ENCODE data around the gene STRIP2. TPM values are rescaled to one million over a fixed set of nuclear protein-coding genes. Genes with fewer than 3 reads are reported as not detected.

The STRIP2 gene
- total RNA-seq, 1 experiment from 2014 or later: 6.5 TPM

GRCh38 chr7:129394101-129394500 is 40.1 kb upstream of the STRIP2 start:
- DNase-seq (ENCODE audit: low spot score): no peak
- ChIA-PET CTCF (no interaction called here), POLR2A (no interaction called here)
- TF ChIP-seq ZNF138 (CRISPR knock-in tag; conservative IDR thresholded peaks at IDR 0.05) (no peak), ATF6 (CRISPR knock-in tag; IDR thresholded peaks at IDR 0.05) (no peak), MYBL2 (CRISPR knock-in tag; IDR thresholded peaks at IDR 0.05) (no peak), TP53 (CRISPR knock-in tag; IDR thresholded peaks at IDR 0.05) (no peak), IRF2 (CRISPR knock-in tag; IDR thresholded peaks at IDR 0.05; ENCODE audit: borderline replicate concordance, low read depth) (no peak), ZNF232 (CRISPR knock-in tag; IDR thresholded peaks at IDR 0.05) (no peak), PRRX2 (CRISPR knock-in tag; IDR thresholded peaks at IDR 0.05) (no peak), CREB1 (CRISPR knock-in tag; IDR thresholded peaks at IDR 0.05) (no peak), ZBTB21 (CRISPR knock-in tag; IDR thresholded peaks at IDR 0.05; ENCODE audit: borderline replicate concordance) (no peak)
- Mint-ChIP-seq H3K27ac (no peak overlapping the region), H3K9me3 (no peaks in the 10 kb centered on the region), H3K4me1 (0 out of 2 replicates have a peak, but pooled peaks cover 4% of the 10 kb centered on the region), H3K4me3 (no peak overlapping the region), H3K27me3 (ENCODE audit: low read depth) (no peaks in the 10 kb centered on the region), H3K36me3 (0 out of 2 replicates have a peak, but pooled peaks cover 4% of the 10 kb centered on the region)
- no peak for ATAC-seq

- Mint-ChIP-seq H3K27me3 (ENCODE audit: low read depth) (no peaks in the 10 kb centered on the region), H3K9me3 (no peaks in the 10 kb centered on the region), H3K4me3 (no peak overlapping the region), H3K27ac (peak overlapping the region; percentile 13), H3K4me1 (0 out of 2 replicates have a peak, but pooled peaks cover 4% of the 10 kb centered on the region), H3K36me3 (0 out of 2 replicates have a peak, but pooled peaks cover 4% of the 10 kb centered on the region)
- ATAC-seq: peak; percentile 59; the same call in 1 of the 2 replicates
- ChIA-PET POLR2A (no interaction called here), CTCF (interaction anchor here (1.3 kb wide), 1 partner anchor 19 kb away, joined by 4 read pairs; no protein-coding TSS in a partner anchor)
- DNase-seq (ENCODE audit: low spot score): no peak
- no peak for TF ChIP-seq ZNF281 (CRISPR knock-in tag; IDR thresholded peaks at IDR 0.05)
Observed at GRCh38 chr7:129394982-129395914, 39.0 kb upstream of the STRIP2 start.

GRCh38 chr7:129401228-129401966 is 32.8 kb upstream of the STRIP2 start:
- TF ChIP-seq IRF2 (CRISPR knock-in tag; IDR thresholded peaks at IDR 0.05; ENCODE audit: borderline replicate concordance, low read depth): no peak
- TF ChIP-seq AR (CRISPR knock-in tag; IDR thresholded peaks at IDR 0.05): no peak
- no peak for TF ChIP-seq ATF3 (CRISPR knock-in tag; conservative IDR thresholded peaks at IDR 0.05)
- TF ChIP-seq ERG (CRISPR knock-in tag; IDR thresholded peaks at IDR 0.05): no peak
- TF ChIP-seq ESRRA (CRISPR knock-in tag; IDR thresholded peaks at IDR 0.05; ENCODE audit: borderline replicate concordance): no peak
- no peak for TF ChIP-seq IRF1 (CRISPR knock-in tag; IDR thresholded peaks at IDR 0.05)
- H3K36me3 Mint-ChIP-seq: peaks cover 4% of the 10 kb centered on the region; the same call in 1 of the 2 replicates
- no peaks in the 10 kb centered on the region for H3K9me3 Mint-ChIP-seq
- no peaks in the 10 kb centered on the region for H3K27me3 Mint-ChIP-seq (ENCODE audit: low read depth)
- H3K4me1 Mint-ChIP-seq: peaks cover 17% of the 10 kb centered on the region
- ChIA-PET CTCF (interaction anchor here (0.6 to 1.7 kb wide), 8 partner anchors 17 to 238 kb away, joined by 4 to 10 read pairs (median 4); partner anchors contain the start of gene STRIP2), POLR2A (no interaction called here)
- DNase-seq (ENCODE audit: low spot score) (no peak), ATAC-seq (no peak)
- no peak overlapping the region for H3K4me3 Mint-ChIP-seq
- 0 out of 2 replicates have a peak overlapping the region, but pooled peaks have one; percentile 19 for H3K27ac Mint-ChIP-seq

Data from WTC11 (cell line).